Spleen (tissue), 11 donors: ENCODE data around the gene SH3BP5L. TPM values are rescaled to one million over a fixed set of nuclear protein-coding genes. Genes with fewer than 3 reads are reported as not detected.

Experiments used
- DNase-seq: peaks from one replicate; pipeline ENCODE4 v3.0.0-alpha.2; 2020
- H3K27ac ChIP-seq, 8 donors: fragments of 200-600 bp; sonication (generic) in 7 of 8; 1 replicate in 4 of 8; 2 replicates in 4 of 8; pipeline versions ENCODE4 v1.5.0 to v1.8.0; 2016 to 2021; ENCODE audit warnings: inconsistent platforms in 4 of 8, mild to moderate bottlenecking in 4 of 8, moderate library complexity in 1 of 8
- H3K27me3 ChIP-seq, 7 donors: fragments of 200-600 bp; sonication (generic) in 6 of 7; replicated peaks in 1 of 7; 1 replicate in 4 of 7; 2 replicates in 3 of 7; pipeline versions ENCODE4 v1.5.0 to v1.8.0; 2016 to 2021; ENCODE audit warnings: inconsistent platforms in 3 of 7, mild to moderate bottlenecking in 1 of 7
- H3K36me3 ChIP-seq, 6 donors: fragments of 200-600 bp; sonication (generic) in 5 of 6; 1 replicate in 4 of 6; 2 replicates in 2 of 6; pipeline versions ENCODE4 v1.5.0 to v1.8.0; 2016 to 2021; ENCODE audit warnings: inconsistent platforms in 2 of 6
- H3K4me1 ChIP-seq, 6 donors: fragments of 200-600 bp; sonication (generic) in 5 of 6; 1 replicate in 3 of 6; 2 replicates in 3 of 6; pipeline versions ENCODE4 v1.5.0 to v1.8.0; 2016 to 2021; ENCODE audit warnings: inconsistent platforms in 3 of 6
- H3K4me3 ChIP-seq, 8 donors: fragments of 200-600 bp; sonication (generic) in 7 of 8; 1 replicate in 4 of 8; 2 replicates in 4 of 8; pipeline versions ENCODE4 v1.5.0 to v1.8.0; 2016 to 2021; ENCODE audit warnings: inconsistent platforms in 4 of 8, mild to moderate bottlenecking in 4 of 8, moderate library complexity in 2 of 8
- H3K9me3 ChIP-seq, 8 donors: fragments of 200-600 bp; sonication (generic) in 7 of 8; 1 replicate in 4 of 8; 2 replicates in 4 of 8; pipeline versions ENCODE4 v1.5.0 to v1.8.0; 2016 to 2021; ENCODE audit warnings: inconsistent platforms in 4 of 8
- POLR2A ChIP-seq, 3 donors: fragments of 450-650 bp; IDR thresholded peaks; one replicate each; pipeline ENCODE4 v1.5.1; 2017; ENCODE audit warnings: antibody characterized with exemption in 3 of 3, mild to moderate bottlenecking in 1 of 3
- POLR2AphosphoS5 ChIP-seq, 3 donors: sonication (generic); formaldehyde crosslinking; IDR thresholded peaks; one replicate each; pipeline ENCODE4 v1.5.1; 2017; ENCODE audit warnings: antibody characterized with exemption in 3 of 3
- WGBS, 5 donors: extraction: QIAGEN DNeasy Blood & Tissue Kit in 3 of 5; methylation state at CpG; one replicate each; pipeline versions ENCODE4 v1.1.5 to v1.1.7; 2013 to 2018; 5-methylcytosine and 5-hydroxymethylcytosine counted together
- intact Hi-C: fragments of 100-400 bp; cut with DNase I; formaldehyde crosslinking; loops from one replicate; pipeline ENCODE4 v1.15.0; 2023; ENCODE audit warnings: low total_unique reads
- polyA plus RNA-seq, 3 donors: library from polyadenylated mRNA; stranded (reverse); fragments of 200-250 nt; gene quantifications; one replicate each; pipeline ENCODE4 v1.2.1, GENCODE V29; 2013
- total RNA-seq, 7 donors: library from RNA; depleted of rRNA in 3 of 7; stranded (reverse); fragments of >200 nt in 3 of 7; fragmentation: NEBNext Ultra II Directional in 4 of 7; extraction: Animal tissue kit (Norgen Biotek cat#: 25700) in 4 of 7; gene quantifications; one replicate each; pipeline versions ENCODE4 v1.1.0 to v1.2.1, GENCODE V29; 2016 to 2021
- TF ChIP-seq, protein P1 (sequence below), 11 experiments: fragments of 200-600 bp in 7 of 11; fragments of 450-650 bp in 4 of 11; sonication (generic) in 4 of 11; IDR thresholded peaks in 8 of 11; conservative IDR thresholded peaks in 3 of 11; 1 replicate in 7 of 11; 2 replicates in 4 of 11; pipeline versions ENCODE4 v1.4.0 to v1.8.0; 2016 to 2021; ENCODE audit warnings: antibody characterized with exemption in 11 of 11, inconsistent platforms in 4 of 11, mild to moderate bottlenecking in 1 of 11
- donor health status: healthy with polysubstance abuse.
- donor health status: DM: no; HTN: no; CAD: no; lungs with moderate emphysema.
- donor health status: DM: no; HTN: no; CAD: no.
- donor health status: Bipolar disorder and iron deficiency.
- donor health status: healthy.
- donor health status: DM: no; HTN: no; CAD: no.
- donor health status: DM: yes; HTN: yes; CAD: no.

SH3BP5L gene
- total and polyA plus RNA-seq, 10 donors, result 10.1 to 43.3 (median 30.6) TPM

DNA sequence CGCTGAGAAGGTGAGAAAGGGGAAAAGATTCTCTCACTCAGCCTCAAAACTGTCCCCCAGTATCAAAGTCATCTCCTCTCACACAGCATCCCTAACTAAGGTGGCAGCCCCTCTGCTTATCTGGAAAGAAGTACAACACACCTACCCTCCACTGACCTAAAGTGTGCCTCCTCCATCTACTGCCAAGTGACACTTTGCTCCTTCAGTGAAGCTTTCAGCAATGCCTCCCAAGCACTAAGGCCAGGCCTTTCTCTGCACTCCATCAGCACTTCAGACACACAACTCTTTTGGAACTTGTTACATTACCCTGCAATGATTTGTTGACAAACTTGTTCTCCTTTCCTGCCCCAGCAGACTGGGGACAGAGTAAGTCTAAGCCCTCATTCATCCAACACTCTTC lies 1.4 kb downstream of the SH3BP5L start:
- H3K9me3 ChIP-seq, result no peaks in the 10 kb centered on the region
- no peaks in the 10 kb centered on the region for H3K27me3 ChIP-seq
- H3K4me1 ChIP-seq, result peaks cover 37 to 88% (median 73%) of the 10 kb centered on the region in 6 donors
- 86 to 100% (median 95%) methylated on average over 1 of the region's 1 CpG for WGBS, 5 donors
- peak overlapping the region in 7 of 8 donors; percentile 63 to 92 (median 69) for H3K4me3 ChIP-seq
- DNase-seq, result no peak
- H3K27ac ChIP-seq, result peak overlapping the region in 4 of 8 donors; percentile 96 to 100 (median 98)
- intact Hi-C loops, result no loop called here
- peaks cover 0 to 54% (median 16%) of the 10 kb centered on the region in 6 donors for H3K36me3 ChIP-seq
- TF ChIP-seq POLR2A (IDR thresholded peaks at IDR 0.05), result no peak
- TF ChIP-seq POLR2AphosphoS5 (IDR thresholded peaks at IDR 0.05), result no peak
- TF ChIP-seq, protein P1, sequence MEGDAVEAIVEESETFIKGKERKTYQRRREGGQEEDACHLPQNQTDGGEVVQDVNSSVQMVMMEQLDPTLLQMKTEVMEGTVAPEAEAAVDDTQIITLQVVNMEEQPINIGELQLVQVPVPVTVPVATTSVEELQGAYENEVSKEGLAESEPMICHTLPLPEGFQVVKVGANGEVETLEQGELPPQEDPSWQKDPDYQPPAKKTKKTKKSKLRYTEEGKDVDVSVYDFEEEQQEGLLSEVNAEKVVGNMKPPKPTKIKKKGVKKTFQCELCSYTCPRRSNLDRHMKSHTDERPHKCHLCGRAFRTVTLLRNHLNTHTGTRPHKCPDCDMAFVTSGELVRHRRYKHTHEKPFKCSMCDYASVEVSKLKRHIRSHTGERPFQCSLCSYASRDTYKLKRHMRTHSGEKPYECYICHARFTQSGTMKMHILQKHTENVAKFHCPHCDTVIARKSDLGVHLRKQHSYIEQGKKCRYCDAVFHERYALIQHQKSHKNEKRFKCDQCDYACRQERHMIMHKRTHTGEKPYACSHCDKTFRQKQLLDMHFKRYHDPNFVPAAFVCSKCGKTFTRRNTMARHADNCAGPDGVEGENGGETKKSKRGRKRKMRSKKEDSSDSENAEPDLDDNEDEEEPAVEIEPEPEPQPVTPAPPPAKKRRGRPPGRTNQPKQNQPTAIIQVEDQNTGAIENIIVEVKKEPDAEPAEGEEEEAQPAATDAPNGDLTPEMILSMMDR (IDR thresholded peaks at IDR 0.05 in 8 of 11, conservative IDR thresholded peaks at IDR 0.05 in 3 of 11), result no peak

- H3K9me3 ChIP-seq, result no peaks in the 10 kb centered on the region
- peaks cover 37 to 88% (median 77%) of the 10 kb centered on the region in 6 donors for H3K4me1 ChIP-seq
- 65 to 88% (median 72%) methylated on average over 2 of the region's 2 CpGs for WGBS, 5 donors
- H3K4me3 ChIP-seq, result peak overlapping the region in 4 of 8 donors; percentile 4 to 92 (median 70)
- intact Hi-C loops, result no loop called here
- peaks cover 0 to 58% (median 16%) of the 10 kb centered on the region in 6 donors for H3K36me3 ChIP-seq
- peak overlapping the region in 3 of 8 donors; percentile 60 to 98 (median 96) for H3K27ac ChIP-seq
- no peaks in the 10 kb centered on the region for H3K27me3 ChIP-seq
- TF ChIP-seq, protein P1 (IDR thresholded peaks at IDR 0.05 in 8 of 11, conservative IDR thresholded peaks at IDR 0.05 in 3 of 11), result no peak
- no peak for TF ChIP-seq POLR2AphosphoS5 (IDR thresholded peaks at IDR 0.05)
- no peak for TF ChIP-seq POLR2A (IDR thresholded peaks at IDR 0.05)
- no peak for DNase-seq
Measured at GRCh38 chr1:248823517-248824001, 2.2 kb downstream of the SH3BP5L start.

GRCh38 chr1:248822148-248823032 lies 3.3 kb downstream of the SH3BP5L start:
- H3K27me3 ChIP-seq, result no peaks in the 10 kb centered on the region
- peak overlapping the region in 7 of 8 donors; percentile 34 to 98 (median 79) for H3K27ac ChIP-seq
- TF ChIP-seq, protein P1 (IDR thresholded peaks at IDR 0.05 in 8 of 11, conservative IDR thresholded peaks at IDR 0.05 in 3 of 11), result no peak
- TF ChIP-seq POLR2AphosphoS5 (IDR thresholded peaks at IDR 0.05), result peak in 1 of 3 donors; percentile 12
- peak; percentile 72 for DNase-seq
- no peaks in the 10 kb centered on the region for H3K9me3 ChIP-seq
- intact Hi-C loops, result no loop called here
- H3K4me1 ChIP-seq, result peaks cover 42 to 90% (median 87%) of the 10 kb centered on the region in 6 donors
- peak overlapping the region in 4 of 8 donors; percentile 4 to 92 (median 36) for H3K4me3 ChIP-seq
- peaks cover 0 to 64% (median 16%) of the 10 kb centered on the region in 6 donors for H3K36me3 ChIP-seq
- WGBS, 5 donors, result 67 to 79% (median 72%) methylated on average over 15 of the region's 15 CpGs

DNA sequence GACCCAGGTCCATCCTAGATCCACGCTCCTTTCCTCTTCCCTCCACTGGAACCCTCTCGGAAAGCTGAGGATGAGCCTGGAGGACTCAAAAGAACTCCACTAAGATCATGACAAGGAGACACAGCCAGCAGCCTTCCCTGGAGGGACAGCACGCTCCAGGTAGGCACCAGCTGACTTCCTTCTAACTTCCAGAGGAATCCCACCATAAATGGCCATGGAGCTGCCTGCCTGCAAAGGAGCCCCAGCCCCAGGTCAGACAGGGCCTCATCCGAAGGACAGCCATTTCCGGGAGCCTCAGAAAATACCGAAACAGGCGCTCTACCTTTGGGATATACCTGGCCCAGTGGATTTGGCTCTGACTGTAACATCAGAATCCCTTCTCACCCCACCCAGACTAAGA lies 4.1 kb downstream of the SH3BP5L start:
- Histone ChIP-seq H3K4me1 (peaks cover 43 to 90% (median 87%) of the 10 kb centered on the region in 6 donors), H3K36me3 (peaks cover 0 to 72% (median 18%) of the 10 kb centered on the region in 6 donors), H3K4me3 (peak overlapping the region in 1 of 8 donors; percentile 92), H3K27me3 (no peaks in the 10 kb centered on the region), H3K27ac (peak overlapping the region in 7 of 8 donors; percentile 34 to 98 (median 79)), H3K9me3 (no peaks in the 10 kb centered on the region)
- TF ChIP-seq, protein P1 (IDR thresholded peaks at IDR 0.05 in 8 of 11, conservative IDR thresholded peaks at IDR 0.05 in 3 of 11), result no peak
- no peak for TF ChIP-seq POLR2AphosphoS5 (IDR thresholded peaks at IDR 0.05)
- TF ChIP-seq POLR2A (IDR thresholded peaks at IDR 0.05), result no peak
- DNase-seq, result peak; percentile 73
- 91 to 95% (median 93%) methylated on average over 7 of the region's 7 CpGs for whole genome bisulfite sequencing, 5 donors
- intact Hi-C loops, result no loop called here
